ENCODE measurements around the gene SPAST. TPM values are rescaled to one million over a fixed set of nuclear protein-coding genes. Genes with fewer than 3 reads are reported as not detected.

The SPAST gene
- total RNA-seq, 1 donor from 2014 or later: 20.8 TPM

GRCh38 chr2:32061430-32061829 is 1.9 kb upstream of the SPAST start:
- DNase-seq: no peak
- ATAC-seq (ENCODE audit: low read depth): no peak
- H3K27me3 Mint-ChIP-seq: no peaks in the 10 kb centered on the region
- TF ChIP-seq, protein P1, sequence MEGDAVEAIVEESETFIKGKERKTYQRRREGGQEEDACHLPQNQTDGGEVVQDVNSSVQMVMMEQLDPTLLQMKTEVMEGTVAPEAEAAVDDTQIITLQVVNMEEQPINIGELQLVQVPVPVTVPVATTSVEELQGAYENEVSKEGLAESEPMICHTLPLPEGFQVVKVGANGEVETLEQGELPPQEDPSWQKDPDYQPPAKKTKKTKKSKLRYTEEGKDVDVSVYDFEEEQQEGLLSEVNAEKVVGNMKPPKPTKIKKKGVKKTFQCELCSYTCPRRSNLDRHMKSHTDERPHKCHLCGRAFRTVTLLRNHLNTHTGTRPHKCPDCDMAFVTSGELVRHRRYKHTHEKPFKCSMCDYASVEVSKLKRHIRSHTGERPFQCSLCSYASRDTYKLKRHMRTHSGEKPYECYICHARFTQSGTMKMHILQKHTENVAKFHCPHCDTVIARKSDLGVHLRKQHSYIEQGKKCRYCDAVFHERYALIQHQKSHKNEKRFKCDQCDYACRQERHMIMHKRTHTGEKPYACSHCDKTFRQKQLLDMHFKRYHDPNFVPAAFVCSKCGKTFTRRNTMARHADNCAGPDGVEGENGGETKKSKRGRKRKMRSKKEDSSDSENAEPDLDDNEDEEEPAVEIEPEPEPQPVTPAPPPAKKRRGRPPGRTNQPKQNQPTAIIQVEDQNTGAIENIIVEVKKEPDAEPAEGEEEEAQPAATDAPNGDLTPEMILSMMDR (IDR thresholded peaks at IDR 0.05): no peak
- ChIA-PET POLR2A (interaction anchor here (4.9 kb wide), 1 partner anchor 21 kb away, joined by 106 read pairs; the partner anchor contains the start of gene DPY30), CTCF (no interaction called here)
- intact Hi-C loops (cut with micrococcal nuclease): loop anchor here (5.0 to 10.0 kb wide), 5 partner anchors 73 to 1829 kb away; partner anchors contain the start of genes FAM98A, LBH, TTC27 and YIPF4
- peaks cover 11% of the 10 kb centered on the region for H3K36me3 Mint-ChIP-seq (ENCODE audit: low read depth)
- no peaks in the 10 kb centered on the region for H3K9me3 Mint-ChIP-seq
- peak overlapping the region; percentile 58 for H3K4me3 Mint-ChIP-seq
- H3K4me1 Mint-ChIP-seq: peaks cover 27% of the 10 kb centered on the region
- H3K27ac Mint-ChIP-seq: no peak overlapping the region

GRCh38 chr2:32061973-32062861 is 1.1 kb upstream of the SPAST start:
- POLR2A ChIA-PET: interaction anchor here (0.6 to 4.9 kb wide), 7 partner anchors 8 to 172 kb away, joined by 3 to 106 read pairs (median 8); partner anchors contain the start of genes DPY30, MEMO1 and SLC30A6
- ATAC-seq (ENCODE audit: low read depth): no peak
- H3K9me3 Mint-ChIP-seq: no peaks in the 10 kb centered on the region
- no peaks in the 10 kb centered on the region for H3K27me3 Mint-ChIP-seq
- CTCF ChIA-PET: interaction anchor here (2.0 kb wide), 1 partner anchor 22 kb away, joined by 8 read pairs; the partner anchor contains the start of gene DPY30
- DNase-seq: no peak
- peak overlapping the region; percentile 97 for H3K4me3 Mint-ChIP-seq
- intact Hi-C loops (cut with micrococcal nuclease): loop anchor here (2.0 to 10.0 kb wide), 7 partner anchors 73 to 1915 kb away; partner anchors contain the start of genes FAM98A, LBH, TTC27 and YIPF4
- peaks cover 14% of the 10 kb centered on the region for H3K36me3 Mint-ChIP-seq (ENCODE audit: low read depth)
- H3K27ac Mint-ChIP-seq: peak overlapping the region; percentile 93
- TF ChIP-seq, protein P1 (IDR thresholded peaks at IDR 0.05): no peak
- H3K4me1 Mint-ChIP-seq: peaks cover 29% of the 10 kb centered on the region

DNA sequence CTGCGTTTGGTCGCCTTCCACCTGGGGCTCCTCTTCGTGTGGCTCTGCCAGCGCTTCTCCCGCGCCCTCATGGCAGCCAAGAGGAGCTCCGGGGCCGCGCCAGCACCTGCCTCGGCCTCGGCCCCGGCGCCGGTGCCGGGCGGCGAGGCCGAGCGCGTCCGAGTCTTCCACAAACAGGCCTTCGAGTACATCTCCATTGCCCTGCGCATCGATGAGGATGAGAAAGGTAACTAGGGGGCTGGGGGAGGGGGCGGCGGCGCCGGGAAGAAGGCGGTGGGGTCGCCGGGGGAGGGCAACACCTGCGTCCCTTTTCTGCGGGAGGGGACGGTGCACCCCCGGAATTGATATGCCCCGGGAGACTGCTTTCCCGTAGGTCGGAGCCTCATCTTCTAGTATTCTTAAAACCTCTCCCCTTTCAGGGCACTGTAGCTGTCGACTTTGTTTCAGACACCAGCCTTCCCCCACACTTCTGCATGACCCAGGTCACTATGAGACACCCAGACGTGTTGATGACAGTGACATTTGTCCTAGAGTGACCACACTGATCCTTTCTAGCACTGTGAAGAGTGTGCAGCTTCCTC is 755 bp downstream of the SPAST start:
- peak overlapping the region; percentile 93 for H3K27ac Mint-ChIP-seq
- ATAC-seq (ENCODE audit: low read depth) (peak; percentile 2), DNase-seq (no peak)
- H3K36me3 Mint-ChIP-seq (ENCODE audit: low read depth): peaks cover 15% of the 10 kb centered on the region
- POLR2A ChIA-PET: interaction anchor here (0.6 to 4.9 kb wide), 17 partner anchors 9 to 1412 kb away, joined by 3 to 106 read pairs (median 6); partner anchors contain the start of genes DPY30, MEMO1, RASGRP3 and SLC30A6
- intact Hi-C loops (cut with micrococcal nuclease): loop anchor here (5.0 to 10.0 kb wide), 5 partner anchors 71 to 1832 kb away; partner anchors contain the start of genes FAM98A, LBH, TTC27 and YIPF4
- TF ChIP-seq, protein P1 (IDR thresholded peaks at IDR 0.05): no peak
- no peaks in the 10 kb centered on the region for H3K27me3 Mint-ChIP-seq
- CTCF ChIA-PET: interaction anchor here (1.0 to 2.0 kb wide), 3 partner anchors 24 to 71 kb away, joined by 3 to 8 read pairs (median 3); partner anchors contain the start of gene DPY30
- H3K4me1 Mint-ChIP-seq: peaks cover 30% of the 10 kb centered on the region
- H3K4me3 Mint-ChIP-seq: peak overlapping the region; percentile 97
- no peaks in the 10 kb centered on the region for H3K9me3 Mint-ChIP-seq

GRCh38 chr2:32064713-32065112 is 1.4 kb downstream of the SPAST start:
- Mint-ChIP-seq H3K4me1 (peaks cover 30% of the 10 kb centered on the region), H3K9me3 (no peaks in the 10 kb centered on the region), H3K27ac (peak overlapping the region; percentile 53), H3K4me3 (peak overlapping the region; percentile 97), H3K36me3 (ENCODE audit: low read depth) (peaks cover 15% of the 10 kb centered on the region), H3K27me3 (no peaks in the 10 kb centered on the region)
- CTCF ChIA-PET: interaction anchor here (1.2 kb wide), 1 partner anchor 70 kb away, joined by 3 read pairs; no protein-coding TSS in a partner anchor
- intact Hi-C loops (cut with micrococcal nuclease): loop anchor here (5.0 to 10.0 kb wide), 5 partner anchors 70 to 1832 kb away; partner anchors contain the start of genes FAM98A, LBH, TTC27 and YIPF4
- TF ChIP-seq, protein P1 (IDR thresholded peaks at IDR 0.05): no peak
- ATAC-seq (ENCODE audit: low read depth) (no peak), DNase-seq (no peak)
- POLR2A ChIA-PET: interaction anchor here (0.9 to 4.9 kb wide), 8 partner anchors 8 to 107 kb away, joined by 4 to 106 read pairs (median 15); partner anchors contain the start of genes DPY30, MEMO1 and SLC30A6
